ENCODE measurements around the gene CPLANE2. TPM values are rescaled to one million over a fixed set of nuclear protein-coding genes. Genes with fewer than 3 reads are reported as not detected.

CPLANE2 gene
- polyA plus RNA-seq, 1 donor from 2014 or later = 5.7 TPM

GRCh38 chr1:16245476-16246196 lies 8.7 kb upstream of the CPLANE2 start:
- Histone ChIP-seq H4K20me1 (ENCODE audit: insufficient read depth) (no peaks in the 10 kb centered on the region), H3K79me2 (replicated peaks; ENCODE audit: insufficient read depth, low read length) (no peaks in the 10 kb centered on the region), H3K9ac (ENCODE audit: low read length) (no peak overlapping the region), H2AFZ (ENCODE audit: low read depth, low read length) (no peak overlapping the region), H3K36me3 (ENCODE audit: insufficient read depth, low read length) (peaks cover 5% of the 10 kb centered on the region), H3K9me2 (ENCODE audit: insufficient read depth, low read length) (no peaks in the 10 kb centered on the region), H3K9me3 (ENCODE audit: low read length) (no peaks in the 10 kb centered on the region), H3F3A (ENCODE audit: insufficient read depth, low read length, poor library complexity, severe bottlenecking) (no peaks in the 10 kb centered on the region), H3K4me2 (ENCODE audit: low read length) (no peak overlapping the region), H3K27ac (ENCODE audit: low read length) (no peak overlapping the region), H3K27me3 (ENCODE audit: insufficient read depth, low read depth, low read length) (no peaks in the 10 kb centered on the region), H3K4me3 (ENCODE audit: low read length) (no peak overlapping the region)
- no peak for TF ChIP-seq EP300 (conservative IDR thresholded peaks at IDR 0.05; ENCODE audit: poor library complexity, severe bottlenecking)
- TF ChIP-seq EZH2 (IDR thresholded peaks at IDR 0.05; ENCODE audit: borderline replicate concordance, insufficient read depth, low read length, poor library complexity, severe bottlenecking) = no peak
- TF ChIP-seq MXI1 (conservative IDR thresholded peaks at IDR 0.05; ENCODE audit: poor library complexity, severe bottlenecking) = no peak
- no peak for TF ChIP-seq SMC3 (conservative IDR thresholded peaks at IDR 0.05; ENCODE audit: poor library complexity)
- TF ChIP-seq CTCF (IDR thresholded peaks at IDR 0.05; ENCODE audit: poor library complexity, severe bottlenecking) = no peak
- no peak for TF ChIP-seq POLR2AphosphoS5 (IDR thresholded peaks at IDR 0.05)
- TF ChIP-seq TAF1 (IDR thresholded peaks at IDR 0.05; ENCODE audit: low read depth) = no peak
- TF ChIP-seq RAD21 (conservative IDR thresholded peaks at IDR 0.05) = no peak
- TF ChIP-seq REST (IDR thresholded peaks at IDR 0.05; ENCODE audit: borderline replicate concordance) = no peak

- Histone ChIP-seq H3K9me2 (ENCODE audit: insufficient read depth, low read length) (no peaks in the 10 kb centered on the region), H3F3A (ENCODE audit: insufficient read depth, low read length, poor library complexity, severe bottlenecking) (no peaks in the 10 kb centered on the region), H3K9ac (ENCODE audit: low read length) (no peak overlapping the region), H3K79me2 (replicated peaks; ENCODE audit: insufficient read depth, low read length) (no peaks in the 10 kb centered on the region), H3K27ac (ENCODE audit: low read length) (no peak overlapping the region), H3K27me3 (ENCODE audit: insufficient read depth, low read depth, low read length) (no peaks in the 10 kb centered on the region), H2AFZ (ENCODE audit: low read depth, low read length) (no peak overlapping the region), H3K36me3 (ENCODE audit: insufficient read depth, low read length) (peaks cover 5% of the 10 kb centered on the region), H3K4me2 (ENCODE audit: low read length) (no peak overlapping the region), H4K20me1 (ENCODE audit: insufficient read depth) (no peaks in the 10 kb centered on the region), H3K4me3 (ENCODE audit: low read length) (no peak overlapping the region), H3K9me3 (ENCODE audit: low read length) (no peaks in the 10 kb centered on the region)
- TF ChIP-seq SMC3 (conservative IDR thresholded peaks at IDR 0.05; ENCODE audit: poor library complexity) (peak; percentile 7), TAF1 (IDR thresholded peaks at IDR 0.05; ENCODE audit: low read depth) (no peak), MXI1 (conservative IDR thresholded peaks at IDR 0.05; ENCODE audit: poor library complexity, severe bottlenecking) (no peak)
Observed at GRCh38 chr1:16244650-16245285, 7.8 kb upstream of the CPLANE2 start.
